ENCODE results near the gene SNAPC2.

Gene SNAPC2

GRCh38 chr19:7923295-7924191 lies 3.4 kb downstream of the SNAPC2 start:
- no peak overlapping the region for H3K4me3 ChIP-seq (replicated peaks; ENCODE audit: low read depth, low read length)
- no peak for TF ChIP-seq CTCF (IDR thresholded peaks at IDR 0.05; ENCODE audit: low read depth, low read length, missing control alignments)
- no peak for DNase-seq (ENCODE audit: extremely low read depth, low read depth)

GRCh38 chr19:7924241-7924640 lies 4.1 kb downstream of the SNAPC2 start:
- no peak for TF ChIP-seq CTCF (IDR thresholded peaks at IDR 0.05; ENCODE audit: low read depth, low read length, missing control alignments)
- DNase-seq (ENCODE audit: extremely low read depth, low read depth), result no peak
- no peak overlapping the region for H3K4me3 ChIP-seq (replicated peaks; ENCODE audit: low read depth, low read length)

DNA sequence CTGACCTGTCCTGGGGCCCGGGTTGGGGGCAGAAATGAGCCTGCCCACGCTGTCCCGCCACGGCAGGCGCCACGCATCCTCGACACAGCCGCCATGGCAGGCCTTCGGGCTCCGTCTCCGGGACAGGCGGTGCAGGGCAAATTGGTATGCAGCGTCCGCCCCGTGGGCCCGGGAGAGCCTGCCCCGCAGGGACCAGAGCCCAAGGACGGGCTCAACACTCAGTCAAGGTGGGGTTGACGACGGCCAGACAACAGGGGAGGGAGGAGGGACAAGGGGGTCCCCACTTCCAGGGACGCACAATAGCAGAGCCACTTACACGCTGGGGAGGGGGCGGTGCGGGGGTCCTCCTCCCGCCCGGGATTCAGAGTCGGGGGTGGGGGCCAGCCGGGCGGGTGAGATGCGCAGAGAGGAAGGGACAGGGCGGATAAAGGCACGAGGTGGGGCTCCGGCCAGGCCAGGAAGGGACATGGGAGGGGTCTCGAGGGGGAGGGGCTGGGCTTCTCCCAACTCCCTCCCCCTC lies 4.6 kb downstream of the SNAPC2 start:
- TF ChIP-seq CTCF (IDR thresholded peaks at IDR 0.05; ENCODE audit: low read depth, low read length, missing control alignments), result no peak
- H3K4me3 ChIP-seq (replicated peaks; ENCODE audit: low read depth, low read length), result peak overlapping the region; percentile 44
- no peak for DNase-seq (ENCODE audit: extremely low read depth, low read depth)

- H3K4me3 ChIP-seq (replicated peaks; ENCODE audit: low read depth, low read length), result peak overlapping the region; percentile 44
- DNase-seq (ENCODE audit: extremely low read depth, low read depth), result no peak
- peak; percentile 71 for TF ChIP-seq CTCF (IDR thresholded peaks at IDR 0.05; ENCODE audit: low read depth, low read length, missing control alignments)
Observed at GRCh38 chr19:7925171-7925851, 5.2 kb downstream of the SNAPC2 start.

GRCh38 chr19:7926021-7926726 lies 6.0 kb downstream of the SNAPC2 start, which contains the start of gene CTXN1:
Gene CTXN1 (minus strand): TSS chr19:7926135. CDS start chr19:7925538, 597 bp downstream.
- H3K4me3 ChIP-seq (replicated peaks; ENCODE audit: low read depth, low read length), result peak within 1 kb of the TSS; percentile 44
- no peak for TF ChIP-seq CTCF (IDR thresholded peaks at IDR 0.05; ENCODE audit: low read depth, low read length, missing control alignments)
- no peak for DNase-seq (ENCODE audit: extremely low read depth, low read depth)

Data from HFF-Myc (cell line).